ENCODE data around the gene PLAGL1.

Gene PLAGL1

GRCh38 chr6:144036835-144037195, 28.8 kb upstream of the PLAGL1 start:
- H3K4me3 ChIP-seq (ENCODE audit: low read depth, low read length), result no peak overlapping the region

GRCh38 chr6:144036064-144036834, 28.2 kb upstream of the PLAGL1 start:
- no peak for TF ChIP-seq CTCF (IDR thresholded peaks at IDR 0.05; ENCODE audit: borderline replicate concordance, insufficient read depth, low read depth, low read length)
- H3K4me3 ChIP-seq (ENCODE audit: low read depth, low read length), result no peak overlapping the region

More at GRCh38 chr6:144036835-144037195, 28.8 kb upstream of the PLAGL1 start:
- TF ChIP-seq CTCF (IDR thresholded peaks at IDR 0.05; ENCODE audit: borderline replicate concordance, insufficient read depth, low read depth, low read length), result no peak

GRCh38 chr6:144035416-144035815, 27.4 kb upstream of the PLAGL1 start:
- H3K4me3 ChIP-seq (ENCODE audit: low read depth, low read length), result no peak overlapping the region
- TF ChIP-seq CTCF (IDR thresholded peaks at IDR 0.05; ENCODE audit: borderline replicate concordance, insufficient read depth, low read depth, low read length), result no peak

GRCh38 chr6:144033816-144034735, 26.0 kb upstream of the PLAGL1 start:
- H3K4me3 ChIP-seq (ENCODE audit: low read depth, low read length), result no peak overlapping the region
- no peak for TF ChIP-seq CTCF (IDR thresholded peaks at IDR 0.05; ENCODE audit: borderline replicate concordance, insufficient read depth, low read depth, low read length)

- no peak overlapping the region for H3K4me3 ChIP-seq (ENCODE audit: low read depth, low read length)
- no peak for TF ChIP-seq CTCF (IDR thresholded peaks at IDR 0.05; ENCODE audit: borderline replicate concordance, insufficient read depth, low read depth, low read length)
These were observed 21.4 kb upstream of the PLAGL1 start for GRCh38 chr6:144029452-144029851.

- TF ChIP-seq CTCF (IDR thresholded peaks at IDR 0.05; ENCODE audit: borderline replicate concordance, insufficient read depth, low read depth, low read length), result no peak
These were observed 20.0 kb upstream of the PLAGL1 start for GRCh38 chr6:144027932-144028587.

More at GRCh38 chr6:144027932-144028587, 20.0 kb upstream of the PLAGL1 start:
- H3K4me3 ChIP-seq (ENCODE audit: low read depth, low read length), result no peak overlapping the region
